IMR-90 (cell line): Measurements from ENCODE around the gene SELENOV. TPM values are rescaled to one million over a fixed set of nuclear protein-coding genes. Genes with fewer than 3 reads are reported as not detected.

Source experiments
- ATAC-seq: fragments of 200-7000 bp; cut with Tn5 transposase; 2 replicates; pipeline ENCODE4 v1.9.1; 2020; ENCODE audit warnings: low read depth, mild to moderate bottlenecking, moderate library complexity
- BruUV-seq: library from RNA; stranded (reverse); fragments of 400-500 nt; replicated peaks from 2 replicates; lab custom pipeline; 2021; lab: Mats Ljungman, UMichigan
- CTCF ChIA-PET: fragments of 300-600 bp; formaldehyde crosslinking; extraction: SDS; loops from one replicate; lab custom pipeline; 2021; ENCODE audit warnings: antibody characterized with exemption; lab: Yijun Ruan, JAX
- POLR2A ChIA-PET: fragments of 300-600 bp; sonication (Branson Sonifier 250); formaldehyde crosslinking; loops from one replicate; lab custom pipeline; 2022; ENCODE audit warnings: antibody characterized with exemption; ENCODE audit not compliant: unreplicated experiment; lab: Charles Lee
- DNase-seq: peaks from one replicate; pipeline ENCODE4 v3.0.0; 2013
- H2AFZ ChIP-seq: replicated peaks from 2 replicates; pipeline ENCODE3; 2013; ENCODE audit warnings: low read length, mild to moderate bottlenecking; ENCODE audit not compliant: poor library complexity
- H2AK5ac ChIP-seq: 2 replicates; pipeline ENCODE4 v1.6.1; 2013; ENCODE audit warnings: low read depth, low read length, inconsistent platforms
- H2AK9ac ChIP-seq: replicated peaks from 2 replicates; pipeline ENCODE3; 2013; ENCODE audit warnings: mild to moderate bottlenecking, low read depth, low read length, moderate library complexity; ENCODE audit not compliant: poor library complexity
- H2BK120ac ChIP-seq: 2 replicates; pipeline ENCODE4 v1.6.1; 2013; ENCODE audit warnings: low read depth, low read length, inconsistent platforms
- H2BK15ac ChIP-seq: 3 replicates; pipeline ENCODE4 v1.6.1; 2013; ENCODE audit warnings: low read depth, low read length, inconsistent platforms
- H2BK20ac ChIP-seq: 2 replicates; pipeline ENCODE4 v1.6.1; 2013; ENCODE audit warnings: low read depth, mild to moderate bottlenecking, inconsistent platforms, low read length, moderate library complexity
- H2BK5ac ChIP-seq: 2 replicates; pipeline ENCODE4 v1.6.1; 2013; ENCODE audit warnings: mild to moderate bottlenecking, low read depth, low read length, inconsistent platforms; ENCODE audit not compliant: poor library complexity, severe bottlenecking
- H3K14ac ChIP-seq: replicated peaks from 2 replicates; pipeline ENCODE4 v1.6.1; 2013; ENCODE audit warnings: low read depth, low read length, inconsistent platforms
- H3K18ac ChIP-seq: 2 replicates; pipeline ENCODE4 v1.6.1; 2013; ENCODE audit warnings: low read depth, low read length, control low read depth
- H3K23ac ChIP-seq: 2 replicates; pipeline ENCODE4 v1.6.1; 2013; ENCODE audit warnings: low read depth, low read length, inconsistent platforms
- H3K27ac ChIP-seq: 2 replicates; pipeline ENCODE4 v1.5.1; 2013; ENCODE audit warnings: mild to moderate bottlenecking, control low read depth, low read length; ENCODE audit not compliant: insufficient read depth
- H3K27me3 ChIP-seq: 2 replicates; pipeline ENCODE4 v1.6.1; 2013; ENCODE audit warnings: low read length; ENCODE audit not compliant: control insufficient read depth, insufficient read depth
- H3K36me3 ChIP-seq: 2 replicates; pipeline ENCODE4 v1.6.1; 2013; ENCODE audit warnings: low read length, mixed read lengths; ENCODE audit not compliant: control insufficient read depth, insufficient read depth
- H3K4ac ChIP-seq: 2 replicates; pipeline ENCODE4 v1.6.1; 2013; ENCODE audit warnings: low read depth, low read length, inconsistent platforms
- H3K4me1 ChIP-seq: 2 replicates; pipeline ENCODE4 v1.6.1; 2013; ENCODE audit warnings: low read length, mixed read lengths; ENCODE audit not compliant: control insufficient read depth, insufficient read depth
- H3K4me2 ChIP-seq: 2 replicates; pipeline ENCODE4 v1.6.1; 2013; ENCODE audit warnings: low read depth, mild to moderate bottlenecking, control low read depth, low read length, moderate library complexity
- H3K4me3 ChIP-seq: 2 replicates; pipeline ENCODE4 v1.5.1; 2013; ENCODE audit warnings: low read depth, mild to moderate bottlenecking, control low read depth, low read length, moderate library complexity; ENCODE audit not compliant: insufficient read depth
- H3K56ac ChIP-seq: 2 replicates; pipeline ENCODE4 v1.6.1; 2013; ENCODE audit warnings: low read length, inconsistent platforms; ENCODE audit not compliant: insufficient read depth; ENCODE audit errors: extremely low read depth
- H3K79me1 ChIP-seq, 2 experiments: 2 replicates each; pipeline ENCODE4 v1.6.1; 2013; ENCODE audit warnings: low read length in 2 of 2, inconsistent platforms in 1 of 2, low read depth in 1 of 2
- H3K9ac ChIP-seq: 2 replicates; pipeline ENCODE4 v1.6.1; 2013; ENCODE audit warnings: low read depth, low read length, control low read depth
- H3K9me1 ChIP-seq: 2 replicates; pipeline ENCODE4 v1.6.1; 2013; ENCODE audit warnings: low read length, inconsistent platforms; ENCODE audit not compliant: insufficient read depth
- H3K9me3 ChIP-seq: 2 replicates; pipeline ENCODE4 v1.6.1; 2013; ENCODE audit warnings: low read length; ENCODE audit not compliant: control insufficient read depth, insufficient read depth
- H4K20me1 ChIP-seq: 2 replicates; pipeline ENCODE4 v1.6.1; 2013; ENCODE audit warnings: low read length, inconsistent platforms; ENCODE audit not compliant: insufficient read depth
- H4K5ac ChIP-seq: 2 replicates; pipeline ENCODE4 v1.6.1; 2013; ENCODE audit warnings: mild to moderate bottlenecking, low read depth, low read length, control low read depth
- H4K8ac ChIP-seq, 2 experiments: 2 replicates each; pipeline ENCODE4 v1.6.1; 2013; ENCODE audit warnings: low read depth in 2 of 2, low read length in 2 of 2, control low read depth in 1 of 2, inconsistent platforms in 1 of 2
- H4K91ac ChIP-seq: 2 replicates; pipeline ENCODE4 v1.6.1; 2013; ENCODE audit warnings: low read depth, low read length, inconsistent platforms; ENCODE audit not compliant: insufficient read depth
- CEBPB ChIP-seq: IDR thresholded peaks from 2 replicates; pipeline ENCODE4 v1.6.1; 2012; ENCODE audit warnings: low read depth, low read length, improper control_type of control experiment
- MAFK ChIP-seq: IDR thresholded peaks from 2 replicates; pipeline ENCODE4 v1.6.1; 2012; ENCODE audit warnings: low read depth, low read length, improper control_type of control experiment
- MXI1 ChIP-seq: IDR thresholded peaks from 2 replicates; pipeline ENCODE4 v1.6.1; 2012; ENCODE audit warnings: low read depth, mild to moderate bottlenecking, low read length, moderate library complexity, borderline replicate concordance
- RFX5 ChIP-seq: IDR thresholded peaks from 2 replicates; pipeline ENCODE4 v1.8.0; 2012; ENCODE audit warnings: low read depth, mild to moderate bottlenecking, low read length, moderate library complexity
- WGBS, 2 experiments: methylation state at CpG; one replicate each; pipeline versions ENCODE4 v1.1.5 to v1.1.7; 2013; ENCODE audit warnings: missing lambda C conversion rate in 2 of 2; ENCODE audit not compliant: insufficient read length in 1 of 2; ENCODE audit errors: extremely low coverage in 2 of 2; 5-methylcytosine and 5-hydroxymethylcytosine counted together
- dilution Hi-C: fragments of 300-500 bp; cut with HindIII; formaldehyde crosslinking; loops from one replicate; pipeline ENCODE4 v1.14.3; 2018; ENCODE audit warnings: low sequenced_read_pairs; ENCODE audit not compliant: unreplicated experiment
- in situ Hi-C: fragments of 300-500 bp; cut with MboI; formaldehyde crosslinking; loops from 3 replicates; pipeline ENCODE4 v1.14.3; 2019; ENCODE audit warnings: low sequenced_read_pairs, inconsistent platforms, mixed read lengths
- intact Hi-C: fragments of 100-400 bp; cut with micrococcal nuclease; formaldehyde crosslinking; loops from 2 replicates; pipeline ENCODE4 v1.10.0; 2022
- polyA plus RNA-seq, 3 experiments: library from polyadenylated mRNA; depleted of rRNA; stranded (reverse); fragments of >200 nt; gene quantifications; 2 replicates each; pipeline ENCODE4 v1.2.3, GENCODE V29; 2012; ENCODE audit warnings: low replicate concordance in 1 of 3
- total RNA-seq: library from RNA; depleted of rRNA; stranded (reverse); fragments of >200 nt; gene quantifications from 2 replicates; pipeline ENCODE4 v1.2.3, GENCODE V29; 2012

The SELENOV gene
- total and polyA plus RNA-seq, 2 of the 4 experiments (the other 2 are of a cell fraction): not detected

- Histone ChIP-seq H4K20me1 (peaks cover 12% of the 10 kb centered on the region), H2BK120ac (no peak overlapping the region), H3K23ac (no peak overlapping the region), H4K8ac (no peak overlapping the region), H2BK5ac (no peak overlapping the region), H3K9me3 (no peaks in the 10 kb centered on the region), H2AK5ac (no peak overlapping the region), H3K27ac (no peak overlapping the region), H3K14ac (no peak overlapping the region), H3K56ac (no peak overlapping the region), H3K4me3 (no peak overlapping the region), H3K4me2 (no peak overlapping the region), H3K4ac (no peak overlapping the region), H2AFZ (no peak overlapping the region), H4K91ac (no peak overlapping the region), H3K27me3 (no peaks in the 10 kb centered on the region), H3K18ac (no peak overlapping the region), H3K9me1 (peaks cover 2% of the 10 kb centered on the region; the same call in 1 of the 2 replicates), H2AK9ac (no peak overlapping the region), H4K5ac (no peak overlapping the region), H3K36me3 (peaks cover 84% of the 10 kb centered on the region), H2BK15ac (no peak overlapping the region), H3K4me1 (no peaks in the 10 kb centered on the region), H3K79me1 (peaks cover 13% of the 10 kb centered on the region in 2 experiments; a peak in 3 of 4 replicates), H3K9ac (no peak overlapping the region), H2BK20ac (no peak overlapping the region)
- no TSS peak for BruUV-seq
- ATAC-seq: no peak
- WGBS, 2 experiments: no CpG with 5 or more reads among the region's 32 CpGs
- no peak for DNase-seq
- intact Hi-C loops (no loop called here), in situ Hi-C loops (no loop called here), dilution Hi-C loops (no loop called here)
- ChIA-PET POLR2A (no interaction called here), CTCF (no interaction called here)
- TF ChIP-seq RFX5: no peak
- no peak for TF ChIP-seq MAFK
- TF ChIP-seq MXI1: no peak
- no peak for TF ChIP-seq CEBPB
Observed at GRCh38 chr19:39472746-39473442, 42.0 kb upstream of the SELENOV start.
